NCI-H1417 treated with DMSO at 0.1 percent for 48 hours (cell line): Measurements from ENCODE around the gene REXO5.
"Not testable (repeated sequence)": the region's sequence is repeated elsewhere in the genome, so short reads cannot be mapped to it uniquely, and the experiment has no call there.

ENCODE experiments used
- DNase-seq: peaks from one replicate; lab custom pipeline; 2025; lab: John Stamatoyannopoulos, UW

REXO5 gene

GRCh38 chr16:20806168-20807050 is at the start of gene REXO5, which contains the start of gene ERI2:
REXO5 (plus strand) TSS chr16:20806527; CDS start chr16:20806954, 427 bp downstream.
ERI2 (minus strand) TSS chr16:20806472; CDS start chr16:20806430, 42 bp downstream.
- DNase-seq = peak; percentile 82

- DNase-seq = no peak
These were observed 46.0 kb upstream of the REXO5 start for GRCh38 chr16:20760346-20760745.

- DNase-seq = no peak
These were observed 45.2 kb upstream of the REXO5 start for GRCh38 chr16:20761175-20761574.

GRCh38 chr16:20762404-20763123 is 43.8 kb upstream of the REXO5 start:
- DNase-seq = no peak

- DNase-seq = no peak
These were observed 42.7 kb upstream of the REXO5 start, which contains the start of gene ACSM3 for GRCh38 chr16:20763461-20764232. ACSM3 (plus strand) TSS chr16:20764014; CDS start chr16:20770035, 6,021 bp downstream.

GRCh38 chr16:20764448-20764847 is 41.9 kb upstream of the REXO5 start:
- not testable (repeated sequence) for DNase-seq

GRCh38 chr16:20765732-20766131 is 40.6 kb upstream of the REXO5 start:
- DNase-seq = no peak

GRCh38 chr16:20766294-20766693 is 40.0 kb upstream of the REXO5 start:
- no peak for DNase-seq

- no peak for DNase-seq
These were observed 38.8 kb upstream of the REXO5 start for GRCh38 chr16:20767577-20767976.

- DNase-seq = no peak
These were observed 38.2 kb upstream of the REXO5 start for GRCh38 chr16:20768121-20768520.

GRCh38 chr16:20768818-20769217 is 37.5 kb upstream of the REXO5 start:
- DNase-seq = no peak

GRCh38 chr16:20773679-20774078 is 32.6 kb upstream of the REXO5 start:
- no peak for DNase-seq

GRCh38 chr16:20774703-20775362 is 31.5 kb upstream of the REXO5 start:
- no peak for DNase-seq

GRCh38 chr16:20781697-20782096 is 24.6 kb upstream of the REXO5 start:
- no peak for DNase-seq

GRCh38 chr16:20782470-20782869 is 23.9 kb upstream of the REXO5 start:
- no peak for DNase-seq

GRCh38 chr16:20784204-20784603 is 22.1 kb upstream of the REXO5 start:
- no peak for DNase-seq

- no peak for DNase-seq
These were observed 17.2 kb upstream of the REXO5 start for GRCh38 chr16:20789130-20789529.

- DNase-seq = no peak
These were observed 14.3 kb upstream of the REXO5 start for GRCh38 chr16:20791923-20792612.

- no peak for DNase-seq
These were observed 8.0 kb upstream of the REXO5 start for GRCh38 chr16:20798364-20798763.

- DNase-seq = no peak
These were observed 6.7 kb upstream of the REXO5 start for GRCh38 chr16:20799599-20799998.

- no peak for DNase-seq
These were observed 5.0 kb upstream of the REXO5 start for GRCh38 chr16:20801278-20801677.
